HepG2 (cell line): ENCODE results near the gene TYROBP. TPM values are rescaled to one million over a fixed set of nuclear protein-coding genes. Genes with fewer than 3 reads are reported as not detected.
A peak's percentile ranks its signal among the peaks of the same experiment; 100 is the strongest.

Experiments
- EED ChIP-seq: sonication (generic); formaldehyde crosslinking; IDR thresholded peaks from 2 replicates; pipeline ENCODE4 v1.5.0; 2020; ENCODE audit warnings: mild to moderate bottlenecking, missing genetic modification reagents
- FOXP1 ChIP-seq, 2 experiments: fragments of 450-650 bp in 1 of 2; IDR thresholded peaks; 2 replicates each; pipeline ENCODE4 v1.6.1; 2017 to 2018; ENCODE audit warnings: antibody characterized with exemption in 1 of 2
- HMGXB4 ChIP-seq, 2 experiments: sonication (generic) in 1 of 2; formaldehyde crosslinking in 1 of 2; IDR thresholded peaks; 2 replicates each; pipeline versions ENCODE4 v1.4.0 to v1.6.1; 2018 to 2020; ENCODE audit warnings: missing genetic modification reagents in 2 of 2, borderline replicate concordance in 1 of 2, low read depth in 1 of 2, mild to moderate bottlenecking in 1 of 2, missing biosample characterization in 1 of 2
- HNRNPL ChIP-seq: fragments of 200-400 bp; formaldehyde crosslinking; IDR thresholded peaks from 2 replicates; pipeline ENCODE4 v1.6.1; 2017; ENCODE audit warnings: mild to moderate bottlenecking, low read depth, low read length
- HNRNPUL1 ChIP-seq: fragments of 200-400 bp; formaldehyde crosslinking; IDR thresholded peaks from 2 replicates; pipeline ENCODE4 v1.6.1; 2017; ENCODE audit warnings: low read depth, mild to moderate bottlenecking, low read length, moderate library complexity
- KAT8 ChIP-seq: IDR thresholded peaks from 2 replicates; pipeline ENCODE4 v1.6.1; 2016; ENCODE audit warnings: missing genetic modification reagents, missing compliant biosample characterization
- MATR3 ChIP-seq: sonication (generic); formaldehyde crosslinking; IDR thresholded peaks from 2 replicates; pipeline ENCODE4 v1.4.0; 2020; ENCODE audit warnings: missing genetic modification reagents
- MIER2 ChIP-seq: IDR thresholded peaks from 2 replicates; pipeline ENCODE4 v1.6.1; 2016; ENCODE audit warnings: missing biosample characterization, missing genetic modification reagents
- NFE2 ChIP-seq: sonication (generic); formaldehyde crosslinking; IDR thresholded peaks from 2 replicates; pipeline ENCODE4 v1.4.0; 2020; ENCODE audit warnings: missing genetic modification reagents
- NFKB2 ChIP-seq: sonication (generic); formaldehyde crosslinking; IDR thresholded peaks from 2 replicates; pipeline ENCODE4 v1.4.0; 2020; ENCODE audit warnings: missing genetic modification reagents, borderline replicate concordance
- PATZ1 ChIP-seq: sonication (generic); formaldehyde crosslinking; IDR thresholded peaks from 2 replicates; pipeline ENCODE4 v1.4.0; 2020; ENCODE audit warnings: missing genetic modification reagents
- RBM39 ChIP-seq: fragments of 200-400 bp; formaldehyde crosslinking; IDR thresholded peaks from one replicate; pipeline ENCODE4 v1.6.1; 2018; ENCODE audit warnings: antibody characterized with exemption, mild to moderate bottlenecking, low read depth, low read length; ENCODE audit not compliant: poor library complexity, severe bottlenecking
- SPEN ChIP-seq: sonication (generic); formaldehyde crosslinking; IDR thresholded peaks from 2 replicates; pipeline ENCODE4 v1.5.1; 2020; ENCODE audit warnings: low read depth, mild to moderate bottlenecking, missing genetic modification reagents
- SRSF4 ChIP-seq: fragments of 200-400 bp; formaldehyde crosslinking; IDR thresholded peaks from one replicate; pipeline ENCODE4 v1.6.1; 2018; ENCODE audit warnings: mild to moderate bottlenecking, low read depth, low read length, moderate library complexity; ENCODE audit not compliant: poor library complexity, severe bottlenecking
- TOPORS ChIP-seq: sonication (generic); formaldehyde crosslinking; IDR thresholded peaks from 2 replicates; pipeline ENCODE4 v1.8.0; 2023; ENCODE audit warnings: mild to moderate bottlenecking, missing genetic modification reagents
- ZFP36L2 ChIP-seq: sonication (generic); formaldehyde crosslinking; IDR thresholded peaks from 2 replicates; pipeline ENCODE4 v1.4.0; 2020; ENCODE audit warnings: missing genetic modification reagents
- ZFX ChIP-seq: sonication (generic); formaldehyde crosslinking; IDR thresholded peaks from 2 replicates; pipeline ENCODE4 v1.4.0; 2020; ENCODE audit warnings: mild to moderate bottlenecking, low read depth, missing genetic modification reagents, moderate library complexity
- ZNF274 ChIP-seq: sonication (generic); formaldehyde crosslinking; IDR thresholded peaks from 2 replicates; pipeline ENCODE4 v1.5.1; 2020; ENCODE audit warnings: mild to moderate bottlenecking, missing genetic modification reagents
- ZNF562 ChIP-seq: sonication (generic); formaldehyde crosslinking; IDR thresholded peaks from 2 replicates; pipeline ENCODE4 v1.8.0; 2022; ENCODE audit warnings: missing genetic modification reagents, borderline replicate concordance
- ZNF746 ChIP-seq: sonication (generic); formaldehyde crosslinking; IDR thresholded peaks from 2 replicates; pipeline ENCODE4 v1.8.0; 2022; ENCODE audit warnings: mild to moderate bottlenecking, missing genetic modification reagents
- ZNF879 ChIP-seq: sonication (generic); formaldehyde crosslinking; IDR thresholded peaks from 2 replicates; pipeline ENCODE4 v1.8.1; 2023; ENCODE audit warnings: missing genetic modification reagents
- polyA plus RNA-seq, 8 experiments: library from polyadenylated mRNA; depleted of rRNA in 3 of 8; stranded (reverse) in 7 of 8; unstranded in 1 of 8; fragments of >200 nt; fragmentation: Illumina TruSeq in 4 of 8; extraction: Trizol in 4 of 8; gene quantifications; 2 replicates each; pipeline versions ENCODE4 v1.2.1 to v1.2.3, GENCODE V29; 2011 to 2016; ENCODE audit warnings: low read depth in 4 of 8, missing spikeins in 1 of 8, mixed read lengths in 1 of 8; ENCODE audit not compliant: insufficient read depth in 1 of 8
- total RNA-seq, 5 experiments: library from RNA; depleted of rRNA; stranded (reverse); fragments of >200 nt; fragmentation: Illumina TruSeq; extraction: Trizol; gene quantifications; 2 replicates each; pipeline ENCODE4 v1.2.3, GENCODE V29; 2016; ENCODE audit warnings: low read depth in 1 of 5
- TF ChIP-seq, protein P1 (sequence below): IDR thresholded peaks from 2 replicates; pipeline ENCODE4 v1.4.0; 2020; ENCODE audit warnings: mild to moderate bottlenecking, missing genetic modification reagents
- TF ChIP-seq, protein P2 (sequence below): sonication (generic); formaldehyde crosslinking; IDR thresholded peaks from 2 replicates; pipeline ENCODE4 v1.8.1; 2023; ENCODE audit warnings: missing genetic modification reagents, mild to moderate bottlenecking, borderline replicate concordance

TYROBP gene
- total and polyA plus RNA-seq, 2 of the 13 experiments (the other 11 are each of a cell fraction or from before 2014, with no cell fraction given) = not detected

- TF ChIP-seq SRSF4 (no peak), NFE2 (CRISPR knock-in tag) (no peak), ZNF562 (CRISPR knock-in tag) (no peak), KAT8 (CRISPR knock-in tag) (peak; percentile 78), HNRNPL (no peak), EED (CRISPR knock-in tag) (no peak; the same call in 1 of the 2 replicates), HNRNPUL1 (no peak), HMGXB4 (CRISPR knock-in tag; IDR thresholded peaks at IDR 0.05; ENCODE audit: borderline replicate concordance in 1 of 2, low read depth in 1 of 2) (no peak; a peak in 1 of 4 replicates), FOXP1 (IDR thresholded peaks at IDR 0.05) (no peak), FOXP1 (CRISPR knock-in tag; IDR thresholded peaks at IDR 0.05) (no peak), ZFX (CRISPR knock-in tag) (no peak; the same call in 1 of the 2 replicates), ZNF879 (CRISPR knock-in tag) (peak; percentile 95), MIER2 (CRISPR knock-in tag) (peak; percentile 99), PATZ1 (peak; percentile 55), RBM39 (peak; percentile 44), ZNF746 (CRISPR knock-in tag) (peak; percentile 69; the same call in 1 of the 2 replicates), ZNF274 (CRISPR knock-in tag) (peak; percentile 89), NFKB2 (CRISPR knock-in tag) (peak; percentile 98; the same call in 1 of the 2 replicates), ZFP36L2 (CRISPR knock-in tag) (peak; percentile 95), MATR3 (CRISPR knock-in tag) (no peak), TOPORS (CRISPR knock-in tag) (0 out of 2 replicates have a peak, but pooled peaks have one; percentile 59), SPEN (CRISPR knock-in tag) (peak; percentile 72)
- TF ChIP-seq, protein P1, sequence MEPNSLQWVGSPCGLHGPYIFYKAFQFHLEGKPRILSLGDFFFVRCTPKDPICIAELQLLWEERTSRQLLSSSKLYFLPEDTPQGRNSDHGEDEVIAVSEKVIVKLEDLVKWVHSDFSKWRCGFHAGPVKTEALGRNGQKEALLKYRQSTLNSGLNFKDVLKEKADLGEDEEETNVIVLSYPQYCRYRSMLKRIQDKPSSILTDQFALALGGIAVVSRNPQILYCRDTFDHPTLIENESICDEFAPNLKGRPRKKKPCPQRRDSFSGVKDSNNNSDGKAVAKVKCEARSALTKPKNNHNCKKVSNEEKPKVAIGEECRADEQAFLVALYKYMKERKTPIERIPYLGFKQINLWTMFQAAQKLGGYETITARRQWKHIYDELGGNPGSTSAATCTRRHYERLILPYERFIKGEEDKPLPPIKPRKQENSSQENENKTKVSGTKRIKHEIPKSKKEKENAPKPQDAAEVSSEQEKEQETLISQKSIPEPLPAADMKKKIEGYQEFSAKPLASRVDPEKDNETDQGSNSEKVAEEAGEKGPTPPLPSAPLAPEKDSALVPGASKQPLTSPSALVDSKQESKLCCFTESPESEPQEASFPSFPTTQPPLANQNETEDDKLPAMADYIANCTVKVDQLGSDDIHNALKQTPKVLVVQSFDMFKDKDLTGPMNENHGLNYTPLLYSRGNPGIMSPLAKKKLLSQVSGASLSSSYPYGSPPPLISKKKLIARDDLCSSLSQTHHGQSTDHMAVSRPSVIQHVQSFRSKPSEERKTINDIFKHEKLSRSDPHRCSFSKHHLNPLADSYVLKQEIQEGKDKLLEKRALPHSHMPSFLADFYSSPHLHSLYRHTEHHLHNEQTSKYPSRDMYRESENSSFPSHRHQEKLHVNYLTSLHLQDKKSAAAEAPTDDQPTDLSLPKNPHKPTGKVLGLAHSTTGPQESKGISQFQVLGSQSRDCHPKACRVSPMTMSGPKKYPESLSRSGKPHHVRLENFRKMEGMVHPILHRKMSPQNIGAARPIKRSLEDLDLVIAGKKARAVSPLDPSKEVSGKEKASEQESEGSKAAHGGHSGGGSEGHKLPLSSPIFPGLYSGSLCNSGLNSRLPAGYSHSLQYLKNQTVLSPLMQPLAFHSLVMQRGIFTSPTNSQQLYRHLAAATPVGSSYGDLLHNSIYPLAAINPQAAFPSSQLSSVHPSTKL = peak; percentile 77
- TF ChIP-seq, protein P2, sequence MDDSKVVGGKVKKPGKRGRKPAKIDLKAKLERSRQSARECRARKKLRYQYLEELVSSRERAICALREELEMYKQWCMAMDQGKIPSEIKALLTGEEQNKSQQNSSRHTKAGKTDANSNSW = peak; percentile 79; the same call in 1 of the 2 replicates
These were observed 28.3 kb downstream of the TYROBP start (continued) for GRCh38 chr19:35879770-35880317.
